DMS79 treated with DMSO at 0.1 percent for 48 hours (cell line): ENCODE measurements around the gene GJA1.
"Not testable (repeated sequence)": the region's sequence is repeated elsewhere in the genome, so short reads cannot be mapped to it uniquely, and the experiment has no call there.

Experiments
- DNase-seq: peaks from one replicate; lab custom pipeline; 2025; lab: John Stamatoyannopoulos, UW

The GJA1 gene

GRCh38 chr6:121435444-121436069 is at the start of gene GJA1:
Gene GJA1 (plus strand): TSS chr6:121435646. CDS start chr6:121446848, 11,202 bp downstream.
- DNase-seq, result no peak

- DNase-seq, result not testable (repeated sequence)
Observed at GRCh38 chr6:121386551-121386950, 48.9 kb upstream of the GJA1 start.

DNA sequence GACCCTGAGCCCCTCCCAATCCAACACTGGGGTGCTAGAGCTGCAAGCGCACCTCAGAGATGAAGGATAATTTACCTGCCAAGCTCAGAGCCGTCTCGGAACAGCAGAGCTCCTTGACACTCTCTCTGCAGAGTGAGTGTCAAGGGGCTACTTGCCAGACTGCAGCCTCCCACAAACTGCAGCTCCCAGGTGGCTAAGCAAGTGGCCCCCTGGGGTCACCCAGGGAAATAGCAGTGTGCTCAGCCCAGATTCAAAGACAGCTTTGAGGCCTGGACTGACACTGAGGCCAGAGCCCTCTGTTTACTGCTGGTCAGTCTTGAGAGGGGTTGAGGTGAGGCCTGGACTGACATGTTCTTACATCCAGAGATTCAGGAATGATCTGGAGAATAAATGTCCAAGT is 46.0 kb upstream of the GJA1 start:
- DNase-seq, result no peak

DNA sequence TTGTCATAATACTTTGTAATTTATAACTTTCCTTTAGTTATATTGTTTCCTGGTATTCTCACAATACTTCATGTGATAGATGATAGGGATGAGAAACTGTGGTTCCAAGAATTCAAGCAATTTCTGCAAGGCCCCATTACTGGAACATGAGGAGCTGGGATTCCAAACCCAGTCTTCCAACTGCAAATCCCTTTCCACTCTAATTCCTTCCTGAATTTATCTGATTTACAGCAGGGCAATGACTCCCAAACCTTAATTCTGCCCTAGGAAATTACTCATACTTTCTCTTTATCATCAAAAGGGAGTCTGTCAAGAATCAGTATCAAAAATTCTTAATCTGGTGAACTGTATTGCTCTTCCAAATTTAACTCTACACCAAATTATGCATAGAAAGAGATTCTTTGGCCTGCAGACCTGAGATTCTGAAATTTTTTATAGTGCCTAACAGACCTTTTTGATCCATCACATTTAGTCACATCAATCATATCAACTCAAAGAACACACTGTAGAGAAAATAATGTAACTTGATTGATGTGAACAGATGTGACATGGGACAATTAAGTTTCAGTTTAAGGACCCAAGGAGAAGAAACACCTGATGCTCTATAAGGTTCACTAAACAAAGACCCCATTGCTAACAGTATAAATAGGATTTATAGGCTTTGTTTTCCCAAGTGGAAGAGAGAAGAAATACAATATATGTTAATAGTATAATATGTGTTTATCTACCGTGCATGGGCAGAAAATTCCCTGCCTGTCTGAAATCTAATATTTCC is 41.5 kb upstream of the GJA1 start:
- no peak for DNase-seq

DNA sequence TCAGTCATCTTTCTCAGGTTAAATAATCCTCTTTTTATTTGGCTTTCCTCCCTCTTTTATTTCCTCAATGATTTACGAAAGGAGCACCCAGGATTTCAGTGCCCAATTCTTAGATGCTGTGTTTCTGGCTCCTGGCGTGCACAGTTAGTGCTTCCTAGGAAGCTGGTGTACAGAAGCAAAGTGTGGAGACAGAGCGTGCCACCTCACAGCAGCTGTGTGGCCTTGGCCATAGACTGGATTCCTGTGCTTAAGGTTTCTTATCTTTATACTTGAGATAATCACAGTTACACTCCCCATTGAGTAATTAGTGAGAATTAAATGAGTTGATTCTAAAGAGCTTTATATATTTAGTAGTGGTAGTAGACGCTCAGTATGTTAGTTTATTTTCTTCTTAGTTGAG is 39.7 kb upstream of the GJA1 start:
- no peak for DNase-seq

DNA sequence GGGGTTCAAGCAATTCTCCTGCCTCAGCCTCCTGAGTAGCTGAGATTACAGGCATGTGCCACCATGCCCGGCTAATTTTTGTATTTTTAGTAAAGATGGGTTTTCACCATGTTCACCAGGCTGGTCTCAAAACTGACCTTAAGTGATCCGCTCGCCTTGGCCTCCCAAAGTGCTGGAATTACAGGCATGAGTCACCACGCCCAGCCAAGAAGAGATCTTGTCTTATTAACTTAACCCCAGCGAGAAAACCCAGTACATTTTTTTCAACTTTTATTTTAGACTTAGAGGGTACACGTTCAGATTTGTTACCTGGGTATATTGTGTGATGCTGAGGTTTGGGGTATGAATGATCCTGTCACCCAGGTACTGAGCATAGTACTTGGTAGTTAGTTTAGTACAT is 38.3 kb upstream of the GJA1 start:
- not testable (repeated sequence) for DNase-seq

GRCh38 chr6:121398127-121398526 is 37.3 kb upstream of the GJA1 start:
- DNase-seq, result no peak

DNA sequence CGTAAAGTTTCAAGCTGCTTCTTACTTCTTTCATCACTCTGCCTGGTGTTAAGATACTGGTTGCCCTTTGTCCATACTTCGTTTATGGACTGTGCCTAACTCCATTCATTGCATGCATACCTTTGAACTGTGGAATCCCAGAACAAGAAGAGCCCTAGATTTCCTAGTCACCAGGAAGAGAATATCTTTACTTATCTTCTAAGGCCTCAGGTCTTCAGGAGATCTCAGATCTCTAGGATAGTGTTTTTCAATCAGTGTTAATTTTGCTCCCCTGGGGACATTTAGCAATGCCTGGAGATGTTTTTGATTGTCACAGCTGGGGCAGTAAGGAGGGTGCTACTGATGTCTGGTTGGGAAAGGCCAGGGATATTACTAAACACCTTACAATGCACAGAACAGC is 35.5 kb upstream of the GJA1 start:
- DNase-seq, result no peak

DNA sequence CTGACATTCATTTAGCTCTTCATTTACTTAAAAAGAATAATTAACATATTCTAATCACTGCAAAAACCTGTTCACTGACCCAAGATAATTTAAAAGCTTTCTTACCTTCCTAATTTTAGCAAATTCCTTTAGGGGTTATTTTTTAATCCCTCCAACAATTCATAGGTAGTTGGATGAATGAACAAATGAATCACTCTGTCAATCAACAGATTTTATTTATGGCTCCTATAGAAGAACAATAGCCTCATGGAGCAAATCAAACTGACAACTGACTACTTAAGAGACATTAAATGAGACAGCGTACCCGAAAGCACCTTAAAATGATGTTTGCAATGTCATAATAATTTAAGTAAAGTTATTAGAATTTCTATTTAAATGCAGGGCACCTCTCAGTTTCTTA is 31.5 kb upstream of the GJA1 start:
- no peak for DNase-seq

DNA sequence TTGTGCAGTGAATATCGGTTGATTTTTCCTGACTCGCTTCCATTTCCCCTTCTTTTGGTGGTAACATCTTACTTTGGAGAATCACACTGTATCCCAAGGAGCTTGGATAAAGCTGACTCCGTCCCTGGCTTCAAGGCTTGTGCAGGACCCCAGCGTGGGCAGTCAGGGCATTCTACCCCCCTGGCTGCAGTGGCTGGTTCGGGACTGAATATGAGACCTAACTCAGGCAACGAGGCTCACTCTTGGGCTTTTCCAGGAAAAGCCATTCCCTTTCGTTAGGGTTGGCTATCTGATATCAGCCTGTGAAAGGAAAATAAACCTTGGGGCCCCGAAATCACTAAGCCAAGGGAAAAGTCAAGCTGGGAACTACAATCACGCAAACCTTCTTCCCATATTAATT is 30.1 kb upstream of the GJA1 start:
- DNase-seq, result no peak

GRCh38 chr6:121408321-121408720 is 27.1 kb upstream of the GJA1 start:
- no peak for DNase-seq

DNA sequence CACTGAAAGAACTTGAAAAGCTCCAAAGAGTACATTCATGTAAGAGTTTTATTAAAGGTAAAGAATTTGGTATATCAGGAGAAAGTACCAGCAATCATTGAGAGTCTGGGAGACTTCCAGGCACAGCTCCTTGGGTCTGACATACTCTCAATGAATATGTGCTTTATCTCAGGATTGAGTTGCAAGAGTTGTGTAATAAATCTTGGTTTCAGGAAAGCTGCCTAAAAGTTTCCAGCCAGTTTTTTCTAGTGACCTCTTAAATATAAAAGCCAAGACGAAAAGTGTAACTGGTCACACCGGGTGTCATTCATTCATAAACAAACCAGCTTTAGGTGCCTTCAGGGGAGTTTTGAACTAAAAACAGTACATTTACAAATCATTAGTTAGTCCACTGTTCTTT is 21.6 kb upstream of the GJA1 start:
- DNase-seq, result no peak

DNA sequence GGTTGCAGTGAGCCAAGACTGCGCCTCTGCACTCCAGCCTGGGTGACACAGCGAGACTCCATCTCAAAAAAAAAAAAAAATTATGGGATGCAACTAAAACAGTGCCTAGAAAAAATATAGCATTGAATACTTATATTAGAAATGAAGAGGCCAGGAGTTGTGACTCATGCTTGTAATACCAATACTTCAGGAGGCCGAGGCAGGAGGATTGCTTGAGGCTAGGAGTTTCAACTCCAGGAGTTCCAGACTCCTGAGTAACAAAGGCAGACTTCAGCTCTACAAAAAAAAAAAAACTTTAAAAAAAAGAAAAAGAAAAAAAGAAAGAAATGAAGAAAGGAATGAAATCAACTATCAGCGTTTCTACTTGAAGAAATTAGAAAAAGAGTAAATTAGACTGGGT is 17.1 kb upstream of the GJA1 start:
- DNase-seq, result no peak

DNA sequence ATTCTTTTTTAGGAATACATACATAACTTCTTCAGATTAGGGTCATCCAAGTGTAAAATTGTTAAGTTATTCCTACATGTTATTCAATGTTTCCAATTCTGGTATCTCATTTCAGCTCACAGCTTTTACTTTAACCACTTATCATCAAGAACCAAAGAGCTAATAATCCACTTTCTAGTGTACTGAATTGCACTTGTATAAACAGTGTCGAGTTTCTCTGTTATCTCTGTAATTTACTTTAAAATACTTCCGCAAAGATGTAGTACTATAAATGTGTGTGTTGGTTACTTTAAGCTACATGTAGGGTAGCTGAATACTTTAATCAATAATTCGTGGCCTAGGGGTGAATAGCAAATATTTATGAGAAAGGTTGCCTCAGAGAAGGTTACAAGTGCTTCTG is 8.8 kb upstream of the GJA1 start:
- DNase-seq, result no peak

- DNase-seq, result no peak
Observed at GRCh38 chr6:121428872-121429756, 6.3 kb upstream of the GJA1 start.

DNA sequence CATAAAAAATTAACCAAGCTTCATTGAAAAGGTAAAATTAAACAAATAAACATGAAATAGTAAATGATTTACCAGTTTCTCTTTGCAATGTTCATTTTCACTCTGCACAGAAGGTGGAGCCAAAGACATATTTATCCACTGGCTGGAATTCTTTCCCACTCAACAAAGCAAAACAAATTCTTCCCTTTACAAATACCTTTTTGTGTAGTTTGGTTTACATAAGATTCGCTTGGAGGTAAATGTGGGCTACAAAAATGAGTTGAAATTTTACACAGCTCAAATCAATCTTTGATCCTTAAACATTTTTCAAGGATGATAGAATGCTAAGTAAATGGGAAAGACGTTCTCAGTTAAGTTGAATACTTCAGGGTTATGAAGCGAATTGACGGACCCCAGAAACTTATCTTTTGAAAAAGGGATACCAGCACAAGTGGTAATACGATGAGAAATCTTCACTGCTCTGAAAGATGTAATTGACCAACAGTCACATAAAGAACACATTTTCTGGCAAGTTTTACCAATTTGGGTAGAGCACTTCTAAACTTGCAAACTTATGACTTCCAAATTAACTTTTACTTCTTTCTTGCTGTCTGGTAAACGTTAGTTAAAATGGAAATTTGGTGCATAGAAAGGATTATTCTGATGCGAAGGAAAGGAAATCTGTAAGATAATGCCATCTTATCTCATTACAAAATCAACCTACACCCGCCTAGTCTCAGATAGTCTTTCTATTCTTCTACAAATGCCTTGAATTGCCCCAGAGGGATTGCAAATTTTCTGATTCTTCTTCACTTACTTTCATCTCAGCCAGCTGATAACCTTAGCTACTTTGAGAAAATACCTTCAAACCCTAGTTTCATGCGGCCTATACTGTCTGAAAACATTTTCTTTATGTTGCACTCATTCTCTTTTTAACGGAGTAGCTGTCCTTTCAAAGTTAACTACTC is 4.7 kb upstream of the GJA1 start:
- DNase-seq, result no peak

GRCh38 chr6:121431776-121432175 is 3.7 kb upstream of the GJA1 start:
- not testable (repeated sequence) for DNase-seq

- DNase-seq, result no peak
Observed at GRCh38 chr6:121434037-121434770, 1.2 kb upstream of the GJA1 start.

DNA sequence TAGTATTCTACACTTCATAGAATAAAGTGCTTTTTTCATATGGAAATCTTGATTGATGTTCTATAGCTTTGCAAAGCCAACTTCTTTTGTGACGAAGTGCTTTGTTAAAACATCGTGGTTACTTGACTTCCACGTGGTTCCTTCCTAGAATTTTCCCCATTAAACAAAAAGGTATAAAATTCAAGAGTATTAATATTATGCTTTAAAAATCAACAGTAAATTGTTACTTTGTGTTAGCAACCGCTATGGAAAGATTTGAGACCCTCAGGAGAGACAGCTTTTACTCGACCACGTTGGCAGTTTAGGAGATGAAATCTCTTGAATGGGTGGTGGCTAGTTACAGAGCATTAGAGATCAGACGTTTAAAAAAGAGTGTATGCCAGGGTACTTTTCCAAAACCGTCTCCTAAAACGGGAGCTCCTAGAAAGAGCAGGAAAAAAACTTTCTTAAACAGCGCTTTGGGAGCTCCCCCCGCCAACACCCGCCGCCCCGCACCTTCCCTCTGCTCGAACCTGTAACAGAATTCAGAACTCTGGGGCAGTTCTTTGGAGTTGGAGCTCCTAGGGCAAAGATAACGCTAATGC is 920 bp downstream of the GJA1 start:
- DNase-seq, result no peak
